Right renal pelvis (tissue), 4 donors: ENCODE data around the gene UGGT1. TPM values are rescaled to one million over a fixed set of nuclear protein-coding genes. Genes with fewer than 3 reads are reported as not detected.

Source experiments
- polyA plus RNA-seq, 4 donors: library from polyadenylated mRNA; unstranded; fragments of 120-200 nt; gene quantifications; one replicate each; pipeline ENCODE4 v1.2.1, GENCODE V29; 2013; ENCODE audit not compliant: insufficient read length in 4 of 4

UGGT1 gene
- polyA plus RNA-seq, 4 donors, result 35.3 to 39.0 (median 36.5) TPM

Other genes starting within 250 kb of the UGGT1 start
- gene POLR2D, start 233.0 kb upstream of the UGGT1 start, polyA plus RNA-seq, result 10 to 100 TPM; 36.1 to 41.4 (median 39.0) TPM
- 10 to 100 TPM; 24.7 to 30.9 (median 28.9) TPM for gene AMMECR1L, start 205.2 kb upstream of the UGGT1 start, polyA plus RNA-seq
- 10 to 100 TPM; 25.1 to 29.2 (median 28.3) TPM for gene SAP130, start 63.1 kb upstream of the UGGT1 start, polyA plus RNA-seq
- 100 to 1,000 TPM in 1 of 4 donors, 10 to 100 TPM in 3; 86.5 to 111 (median 90.6) TPM for gene HS6ST1, start 227.7 kb downstream of the UGGT1 start, polyA plus RNA-seq